SK-N-DZ (cell line): ENCODE data around the gene RAP1GAP.

Source experiments
- DNase-seq: peaks from one replicate; pipeline ENCODE4 v3.0.0-alpha.2; 2015; ENCODE audit warnings: low spot score

RAP1GAP gene

DNA sequence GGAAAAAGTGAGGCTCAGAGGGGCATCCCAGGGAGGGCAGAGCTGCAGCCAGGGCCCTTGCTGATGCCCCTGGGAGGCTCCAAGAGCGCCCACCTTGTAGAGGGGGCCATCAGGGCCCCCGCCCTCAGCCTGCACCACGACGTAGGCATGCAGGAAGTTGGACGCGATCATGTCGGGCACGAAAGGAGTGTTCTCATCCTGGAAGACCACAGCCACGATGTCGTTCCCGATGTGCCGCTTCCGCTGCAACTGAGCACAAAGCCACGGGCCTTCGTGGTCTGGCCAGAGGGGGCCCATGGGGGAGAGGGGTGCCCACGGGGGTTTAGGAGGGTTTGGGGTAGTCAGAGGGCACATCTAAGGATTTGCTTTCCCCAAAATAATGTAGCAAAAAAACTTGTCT is 59.1 kb downstream of the RAP1GAP start:
- DNase-seq: no peak

DNA sequence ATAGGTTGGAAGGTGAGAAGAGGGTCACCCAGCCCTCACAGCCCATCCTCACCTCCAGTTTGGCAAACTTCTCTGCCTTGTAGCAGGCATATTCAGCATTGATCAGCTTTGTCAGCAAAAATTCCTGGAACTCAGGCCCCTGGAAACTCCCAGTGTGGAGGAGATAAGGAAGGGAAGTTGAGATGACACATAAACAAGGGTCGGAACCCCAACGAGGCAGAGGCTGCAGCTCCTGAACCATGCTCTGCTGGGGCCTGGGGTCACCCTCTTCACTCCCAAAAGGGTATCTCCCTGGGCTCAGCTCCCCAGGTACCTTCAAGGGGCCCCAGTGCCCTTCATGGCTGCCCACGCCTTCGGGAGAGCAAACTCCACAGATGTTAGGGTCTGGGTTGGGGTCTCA is 60.4 kb downstream of the RAP1GAP start:
- no peak for DNase-seq

- peak; percentile 51 for DNase-seq
These were observed 61.3 kb downstream of the RAP1GAP start for GRCh38 chr1:21607549-21608529.

GRCh38 chr1:21605964-21606705 is 63.0 kb downstream of the RAP1GAP start:
- DNase-seq: no peak

DNA sequence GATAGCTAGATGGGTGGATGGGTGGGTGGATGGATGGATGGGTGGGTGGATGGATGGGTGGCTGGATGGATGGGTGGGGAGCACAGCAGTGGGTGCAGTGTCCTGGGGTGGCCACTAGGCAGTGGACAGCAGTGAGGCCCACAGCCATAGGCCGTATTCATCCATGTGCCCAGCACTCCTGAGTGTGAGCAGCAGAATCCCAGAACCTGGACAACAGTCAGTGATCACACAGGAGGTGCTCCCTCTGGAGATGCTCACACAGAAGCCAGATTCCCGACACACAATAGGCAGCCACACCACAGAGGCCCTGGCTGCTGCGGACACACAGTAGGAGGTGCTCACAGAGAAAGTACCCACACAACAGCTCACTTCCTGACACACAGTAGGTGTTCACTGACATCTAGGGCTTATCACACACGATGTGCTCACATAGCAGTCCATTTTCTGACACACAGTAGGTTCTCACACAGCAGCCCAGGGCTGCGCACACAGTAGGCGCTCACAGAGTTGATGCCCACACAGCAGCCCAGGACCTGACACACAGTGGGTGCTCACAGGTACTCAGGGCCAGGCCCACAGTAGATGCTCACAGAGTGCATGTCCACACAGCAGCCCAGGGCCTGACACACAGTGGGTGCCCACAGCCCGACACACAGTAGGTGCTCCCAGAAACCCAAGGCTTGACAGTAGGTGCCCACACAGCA is 64.0 kb downstream of the RAP1GAP start:
- DNase-seq: no peak

GRCh38 chr1:21604208-21604957 is 64.8 kb downstream of the RAP1GAP start:
- DNase-seq: no peak

DNA sequence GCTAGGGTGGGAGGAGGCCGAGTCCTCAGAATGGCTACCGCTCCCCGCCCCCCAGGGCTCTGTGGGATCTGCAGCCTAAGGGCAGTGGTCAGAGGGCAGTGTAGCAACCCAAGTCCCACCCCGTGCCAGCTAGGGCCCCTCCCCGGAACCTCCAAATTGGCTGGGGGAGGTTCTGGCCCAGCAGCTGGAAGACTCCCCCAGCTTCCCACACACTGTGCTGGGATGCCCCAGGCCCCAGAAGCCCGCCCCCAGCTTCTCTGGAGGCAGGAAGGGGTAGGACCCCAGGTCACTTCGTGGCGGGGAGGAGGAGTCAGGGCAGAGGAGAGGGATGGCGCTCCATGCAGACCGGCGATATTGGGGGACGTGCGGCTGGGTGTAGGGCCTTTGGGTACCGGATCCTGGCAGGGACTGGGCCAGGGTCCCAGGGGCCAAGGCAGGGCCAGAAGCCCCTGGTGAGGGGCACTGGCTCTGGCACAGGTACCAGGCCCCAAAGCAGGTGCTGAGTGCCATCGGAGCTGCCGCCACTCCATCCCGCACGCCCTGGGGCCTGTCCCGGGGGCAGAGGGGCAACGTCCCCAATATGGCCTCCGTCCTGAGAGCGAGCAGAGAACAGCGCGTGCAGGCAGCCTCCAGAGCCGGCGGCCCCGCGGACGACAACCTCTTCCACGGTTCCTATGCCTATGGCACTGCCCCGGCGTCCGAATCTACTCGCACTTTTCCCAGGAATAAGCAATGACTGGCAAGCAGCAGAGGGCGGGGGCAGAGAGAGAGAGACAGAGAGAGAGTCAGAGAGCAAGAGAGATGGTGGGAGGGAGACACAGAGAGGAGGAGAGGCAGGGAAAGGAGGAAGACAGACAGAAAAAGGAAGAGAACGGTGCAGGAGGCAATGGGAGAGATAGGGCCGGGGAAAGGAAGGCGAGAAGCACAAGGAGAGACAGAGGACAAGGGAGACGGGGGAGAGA is 65.7 kb downstream of the RAP1GAP start:
- DNase-seq: no peak

GRCh38 chr1:21601278-21602048 is 67.7 kb downstream of the RAP1GAP start:
- no peak for DNase-seq

GRCh38 chr1:21599402-21599801 is 69.8 kb downstream of the RAP1GAP start:
- no peak for DNase-seq

- DNase-seq: no peak
These were observed 70.3 kb downstream of the RAP1GAP start for GRCh38 chr1:21598904-21599303.

GRCh38 chr1:21598417-21598816 is 70.7 kb downstream of the RAP1GAP start:
- DNase-seq: no peak

DNA sequence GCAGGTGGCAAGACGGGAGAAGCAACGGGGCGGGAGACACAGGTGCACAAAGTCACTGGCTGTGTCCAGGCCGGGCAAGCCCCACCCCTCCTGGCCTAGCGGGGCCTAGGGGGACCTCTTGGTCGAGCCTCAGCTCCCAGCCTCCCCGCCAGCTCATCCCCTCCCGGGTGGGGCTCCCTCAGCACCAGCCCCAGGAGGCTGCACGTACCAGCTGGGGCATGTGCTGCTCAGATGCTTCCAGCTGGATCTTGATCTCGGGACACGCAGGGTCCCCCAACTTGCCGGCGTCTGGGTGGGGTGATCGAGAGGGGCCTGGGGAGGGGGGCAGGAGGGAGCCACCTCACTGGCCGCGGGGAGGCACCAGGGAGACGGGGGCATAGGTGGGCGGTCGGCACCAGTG is 71.4 kb downstream of the RAP1GAP start:
- DNase-seq: no peak

DNA sequence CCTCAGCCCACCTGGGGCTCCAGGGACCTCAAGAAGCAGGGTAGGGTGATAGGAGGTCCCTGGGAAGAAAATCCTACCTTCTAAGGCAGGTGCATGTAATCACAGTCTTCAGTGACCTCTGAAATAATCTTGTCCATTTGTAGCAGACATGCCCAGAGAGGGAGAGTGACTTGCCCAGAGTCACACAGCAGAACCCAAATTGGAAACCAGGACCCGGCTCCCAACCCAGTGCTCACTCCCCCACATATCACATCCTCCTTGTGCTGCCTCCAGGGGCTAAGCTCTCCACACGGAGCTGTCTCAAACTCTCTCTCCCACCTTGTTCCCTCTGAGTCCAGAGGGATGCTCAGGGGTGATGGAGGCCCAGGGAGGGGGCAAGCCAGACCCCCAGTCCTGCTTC is 72.5 kb downstream of the RAP1GAP start:
- DNase-seq: no peak

DNA sequence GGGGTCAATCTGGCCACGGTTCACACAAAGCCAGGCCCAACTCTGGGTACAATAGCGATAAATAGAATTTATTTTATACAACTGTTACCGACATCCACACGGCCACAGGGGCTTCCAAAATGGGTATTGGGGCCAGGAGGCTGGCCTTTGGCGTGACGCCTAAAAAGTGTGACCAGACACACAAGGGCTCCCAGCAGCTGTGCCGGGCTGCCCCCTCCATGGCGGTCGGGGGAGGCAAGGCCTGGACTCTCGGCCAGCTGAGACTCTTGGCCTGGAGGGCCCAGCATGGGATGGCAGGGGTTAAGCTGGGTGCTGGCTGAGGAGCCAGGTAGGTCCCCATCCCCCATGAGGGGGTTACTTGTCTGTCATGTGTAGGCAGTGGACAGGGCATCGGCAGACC is 73.0 kb downstream of the RAP1GAP start:
- no peak for DNase-seq

DNA sequence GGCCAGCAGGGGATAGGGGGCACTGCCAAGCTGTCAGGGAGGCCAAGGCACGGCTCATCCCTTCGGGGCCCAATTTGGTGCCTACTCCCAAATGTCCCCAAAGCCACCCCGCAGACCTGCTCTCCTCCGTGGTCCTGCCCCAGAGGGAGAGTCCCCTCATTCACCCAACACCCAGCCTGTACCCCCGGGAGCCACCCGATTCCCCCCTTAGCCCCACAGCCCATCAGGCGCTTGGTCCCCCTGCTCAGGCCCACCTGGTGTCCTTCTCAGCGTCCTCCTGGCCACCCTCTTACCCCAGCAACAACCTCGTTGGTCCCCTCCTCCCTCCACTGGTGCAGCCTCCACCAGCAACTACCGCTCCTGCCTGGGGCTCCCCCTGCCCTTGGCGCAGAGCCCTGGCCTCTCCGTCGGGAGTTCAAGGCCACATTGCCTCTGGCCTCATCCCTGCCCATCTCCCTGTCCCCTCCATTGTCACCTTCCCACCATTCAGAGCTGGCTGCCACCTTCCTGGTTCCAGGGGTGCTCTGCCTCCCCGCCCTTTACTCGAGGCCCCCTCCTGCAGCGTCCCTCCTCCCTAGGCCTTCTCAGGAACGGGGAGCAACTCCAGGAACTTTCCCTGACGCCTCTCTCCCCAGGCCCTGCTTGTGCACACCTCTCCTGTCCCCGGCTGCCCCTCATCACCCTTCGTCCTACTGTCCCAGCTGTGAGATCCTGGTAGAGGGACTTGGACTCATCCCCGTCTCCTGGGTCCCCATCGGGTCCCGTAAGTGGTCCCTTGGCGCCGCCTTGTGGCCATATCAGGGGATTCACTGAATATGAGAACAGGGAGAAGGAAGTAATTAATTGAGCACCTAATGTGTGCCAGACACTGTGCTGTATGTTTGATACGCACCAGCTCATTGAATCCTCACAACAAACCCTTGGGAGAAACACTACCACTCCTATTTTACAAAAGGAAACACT is 73.9 kb downstream of the RAP1GAP start:
- peak; percentile 35 for DNase-seq

DNA sequence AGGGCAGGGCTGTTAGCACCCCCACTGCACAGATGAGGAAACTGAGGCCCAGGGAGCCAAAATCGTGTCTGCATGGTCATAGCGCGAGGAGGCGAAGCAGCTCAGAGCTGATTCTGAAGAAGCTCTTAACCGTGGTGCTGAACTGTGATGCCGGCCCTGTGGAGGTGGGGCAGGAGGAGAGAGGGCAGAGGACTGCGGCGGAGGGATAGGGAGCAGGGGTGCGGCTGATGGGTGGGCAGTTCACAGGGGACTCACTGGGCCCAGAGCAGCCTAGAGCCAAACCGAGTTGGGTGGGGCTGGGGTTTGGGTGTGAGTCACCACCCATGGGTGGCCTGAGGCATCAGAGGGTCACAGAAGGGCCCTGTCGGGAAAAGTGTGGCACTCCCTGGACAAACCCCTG is 74.7 kb downstream of the RAP1GAP start:
- no peak for DNase-seq

DNA sequence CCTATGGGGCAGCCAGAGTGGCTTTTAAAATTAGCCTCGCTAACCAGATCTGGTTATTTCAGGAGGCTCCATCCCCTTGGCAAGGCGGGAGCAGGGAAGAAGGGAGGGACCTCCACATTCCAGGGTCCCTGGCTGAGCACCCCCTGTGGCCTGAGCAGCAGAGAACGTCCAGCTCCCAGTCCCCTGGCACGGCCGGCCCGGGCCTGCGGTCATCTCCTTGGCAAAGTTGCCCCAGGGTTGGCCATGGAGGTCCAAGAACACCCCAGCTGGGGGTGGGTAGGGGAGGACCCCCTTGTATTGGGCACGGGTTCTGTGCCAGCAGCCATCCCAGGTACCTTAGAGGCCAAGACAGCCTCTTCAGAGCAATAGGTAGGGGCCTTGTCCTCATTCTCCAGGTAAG is 75.9 kb downstream of the RAP1GAP start:
- no peak for DNase-seq
